ENCODE results near the gene TRIP4. TPM values are rescaled to one million over a fixed set of nuclear protein-coding genes. Genes with fewer than 3 reads are reported as not detected.
"Not testable (repeated sequence)": the region's sequence is repeated elsewhere in the genome, so short reads cannot be mapped to it uniquely, and the experiment has no call there.

Gene TRIP4
- total RNA-seq, 1 donor from 2014 or later = 20.7 TPM

DNA sequence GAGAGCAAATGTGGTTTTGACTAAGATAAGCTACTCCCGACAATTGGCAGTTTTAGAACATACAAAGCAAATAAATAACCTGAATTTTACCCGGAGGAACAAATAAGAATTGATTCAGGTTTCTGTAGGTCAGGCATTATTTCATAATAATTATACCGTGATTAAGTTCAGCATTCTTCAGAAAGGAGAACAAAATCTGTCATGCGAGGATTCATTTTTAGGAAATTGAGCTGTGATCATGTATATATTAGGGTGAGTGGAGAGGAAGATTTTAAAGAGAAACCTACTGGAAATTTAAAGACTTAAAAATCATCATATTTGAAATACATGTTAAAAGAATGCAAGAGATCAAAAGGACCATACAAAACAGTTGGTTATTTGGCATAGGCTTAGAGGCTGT, 93.3 kb downstream of the TRIP4 start:
- Mint-ChIP-seq H3K4me1 (ENCODE audit: low read depth) (peaks cover 28% of the 10 kb centered on the region), H3K9me3 (no peaks in the 10 kb centered on the region), H3K27me3 (ENCODE audit: low read depth) (no peaks in the 10 kb centered on the region), H3K36me3 (ENCODE audit: low read depth) (peaks cover 26% of the 10 kb centered on the region), H3K4me3 (ENCODE audit: low read depth) (no peak overlapping the region), H3K27ac (no peak overlapping the region)
- intact Hi-C loops (cut with micrococcal nuclease) = no loop called here
- no peak for DNase-seq (ENCODE audit: low spot score)

GRCh38 chr15:64483749-64484148, 96.1 kb downstream of the TRIP4 start:
- Mint-ChIP-seq H3K4me1 (ENCODE audit: low read depth) (peaks cover 19% of the 10 kb centered on the region), H3K27ac (no peak overlapping the region), H3K4me3 (ENCODE audit: low read depth) (no peak overlapping the region), H3K36me3 (ENCODE audit: low read depth) (peaks cover 37% of the 10 kb centered on the region), H3K27me3 (ENCODE audit: low read depth) (no peaks in the 10 kb centered on the region), H3K9me3 (no peaks in the 10 kb centered on the region)
- DNase-seq (ENCODE audit: low spot score) = no peak
- intact Hi-C loops (cut with micrococcal nuclease) = no loop called here

- peaks cover 39% of the 10 kb centered on the region for H3K36me3 Mint-ChIP-seq (ENCODE audit: low read depth)
- no peak for DNase-seq (ENCODE audit: low spot score)
- H3K4me1 Mint-ChIP-seq (ENCODE audit: low read depth) = peaks cover 17% of the 10 kb centered on the region
- H3K4me3 Mint-ChIP-seq (ENCODE audit: low read depth) = no peak overlapping the region
- intact Hi-C loops (cut with micrococcal nuclease) = no loop called here
- H3K27me3 Mint-ChIP-seq (ENCODE audit: low read depth) = no peaks in the 10 kb centered on the region
- H3K27ac Mint-ChIP-seq = no peak overlapping the region
- H3K9me3 Mint-ChIP-seq = no peaks in the 10 kb centered on the region
Observed at GRCh38 chr15:64485796-64486195, 98.2 kb downstream of the TRIP4 start.

GRCh38 chr15:64490598-64491259, 103.1 kb downstream of the TRIP4 start:
- Mint-ChIP-seq H3K4me3 (ENCODE audit: low read depth) (no peak overlapping the region), H3K4me1 (ENCODE audit: low read depth) (peaks cover 19% of the 10 kb centered on the region), H3K27ac (no peak overlapping the region), H3K27me3 (ENCODE audit: low read depth) (no peaks in the 10 kb centered on the region), H3K36me3 (ENCODE audit: low read depth) (peaks cover 29% of the 10 kb centered on the region), H3K9me3 (no peaks in the 10 kb centered on the region)
- intact Hi-C loops (cut with micrococcal nuclease) = no loop called here
- no peak for DNase-seq (ENCODE audit: low spot score)

DNA sequence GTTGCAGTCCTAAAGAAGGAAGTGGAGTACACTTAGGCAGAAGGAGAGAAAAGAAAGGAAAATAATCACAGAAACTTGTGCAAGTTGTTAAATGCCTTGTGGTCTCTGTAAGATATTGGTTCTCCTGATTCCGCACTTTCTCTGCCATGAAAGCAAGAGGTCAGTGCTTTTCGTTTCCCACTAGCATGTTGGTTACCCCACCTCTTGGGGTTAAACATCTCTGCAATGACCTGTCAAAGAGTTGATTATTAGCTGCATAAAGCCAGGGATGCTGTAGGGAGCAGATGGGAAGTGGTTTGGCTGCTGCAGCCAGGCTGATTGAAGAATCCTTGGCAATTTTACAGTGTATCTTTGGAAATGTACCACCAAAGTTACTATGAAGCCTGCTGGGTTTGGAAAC, 106.0 kb downstream of the TRIP4 start:
- Mint-ChIP-seq H3K4me1 (ENCODE audit: low read depth) (peaks cover 21% of the 10 kb centered on the region), H3K27me3 (ENCODE audit: low read depth) (no peaks in the 10 kb centered on the region), H3K4me3 (ENCODE audit: low read depth) (no peak overlapping the region), H3K36me3 (ENCODE audit: low read depth) (peaks cover 28% of the 10 kb centered on the region), H3K9me3 (no peaks in the 10 kb centered on the region), H3K27ac (no peak overlapping the region)
- DNase-seq (ENCODE audit: low spot score) = no peak
- intact Hi-C loops (cut with micrococcal nuclease) = no loop called here

- H3K9me3 Mint-ChIP-seq; intact Hi-C loops (cut with micrococcal nuclease); DNase-seq (ENCODE audit: low spot score); H3K27me3 Mint-ChIP-seq (ENCODE audit: low read depth); H3K4me3 Mint-ChIP-seq (ENCODE audit: low read depth): not testable (repeated sequence)
- peaks cover 40% of the 10 kb centered on the region for H3K36me3 Mint-ChIP-seq (ENCODE audit: low read depth)
- peak overlapping the region; percentile 14 for H3K27ac Mint-ChIP-seq
- peaks cover 34% of the 10 kb centered on the region for H3K4me1 Mint-ChIP-seq (ENCODE audit: low read depth)
Observed at GRCh38 chr15:64495968-64496367, 108.3 kb downstream of the TRIP4 start.

DNA sequence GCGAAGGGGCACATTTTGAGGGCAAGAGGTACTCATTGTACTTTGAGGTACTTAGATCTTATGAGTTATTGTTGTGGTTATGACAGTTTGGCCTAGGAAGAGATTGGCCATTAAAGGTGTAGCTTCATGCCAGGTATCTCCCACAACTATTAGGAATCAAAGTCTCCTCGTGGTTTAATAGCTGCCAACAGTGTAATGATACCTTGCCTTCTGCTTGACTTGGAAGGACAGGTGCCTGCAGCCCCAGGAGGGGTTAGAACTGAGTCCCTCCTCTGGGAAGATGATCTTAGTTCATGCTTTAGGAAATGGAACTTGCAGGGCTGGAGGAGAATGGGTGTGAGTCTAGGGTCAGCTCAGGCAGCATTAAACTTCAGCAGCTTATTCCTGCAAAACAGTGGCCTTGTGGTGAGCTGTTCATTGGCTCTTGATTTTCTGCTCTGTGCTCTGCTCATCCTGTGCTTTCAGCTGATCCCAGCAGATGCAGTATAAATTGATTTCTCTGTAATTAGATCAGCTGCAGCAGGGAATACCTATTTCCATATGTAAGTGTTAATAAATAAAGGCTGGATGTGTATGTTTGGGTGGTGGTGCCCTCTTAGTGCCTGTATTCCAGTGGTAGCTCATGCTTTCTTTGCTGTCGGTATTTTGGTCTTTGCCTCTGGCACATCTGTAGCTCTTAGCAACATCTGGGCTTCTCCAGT, 113.2 kb downstream of the TRIP4 start:
- intact Hi-C loops (cut with micrococcal nuclease) = no loop called here
- peak overlapping the region; percentile 18 for H3K27ac Mint-ChIP-seq
- no peaks in the 10 kb centered on the region for H3K27me3 Mint-ChIP-seq (ENCODE audit: low read depth)
- no peaks in the 10 kb centered on the region for H3K9me3 Mint-ChIP-seq
- no peak overlapping the region for H3K4me3 Mint-ChIP-seq (ENCODE audit: low read depth)
- peaks cover 58% of the 10 kb centered on the region for H3K4me1 Mint-ChIP-seq (ENCODE audit: low read depth)
- no peak for DNase-seq (ENCODE audit: low spot score)
- H3K36me3 Mint-ChIP-seq (ENCODE audit: low read depth) = peaks cover 58% of the 10 kb centered on the region

DNA sequence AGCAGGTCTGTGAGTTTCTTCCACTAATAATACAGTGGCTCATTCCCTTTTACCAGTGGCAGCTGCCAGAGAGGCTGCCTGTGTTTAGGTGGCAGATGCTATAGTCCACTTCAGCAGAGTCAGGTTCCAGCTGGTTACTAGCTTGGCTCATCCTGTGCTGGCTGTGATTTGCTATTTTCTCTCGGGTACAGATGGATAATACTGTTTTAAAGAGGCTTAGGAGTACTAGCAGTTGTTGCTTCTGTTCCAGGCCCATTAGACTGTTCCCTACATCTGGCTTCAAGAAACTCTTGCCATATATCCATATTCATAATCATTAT, 113.7 kb downstream of the TRIP4 start:
- H3K27ac Mint-ChIP-seq = peak overlapping the region; percentile 18
- H3K4me3 Mint-ChIP-seq (ENCODE audit: low read depth) = no peak overlapping the region
- intact Hi-C loops (cut with micrococcal nuclease) = no loop called here
- DNase-seq (ENCODE audit: low spot score) = no peak
- no peaks in the 10 kb centered on the region for H3K9me3 Mint-ChIP-seq
- H3K27me3 Mint-ChIP-seq (ENCODE audit: low read depth) = no peaks in the 10 kb centered on the region
- peaks cover 55% of the 10 kb centered on the region for H3K4me1 Mint-ChIP-seq (ENCODE audit: low read depth)
- H3K36me3 Mint-ChIP-seq (ENCODE audit: low read depth) = peaks cover 54% of the 10 kb centered on the region

DNA sequence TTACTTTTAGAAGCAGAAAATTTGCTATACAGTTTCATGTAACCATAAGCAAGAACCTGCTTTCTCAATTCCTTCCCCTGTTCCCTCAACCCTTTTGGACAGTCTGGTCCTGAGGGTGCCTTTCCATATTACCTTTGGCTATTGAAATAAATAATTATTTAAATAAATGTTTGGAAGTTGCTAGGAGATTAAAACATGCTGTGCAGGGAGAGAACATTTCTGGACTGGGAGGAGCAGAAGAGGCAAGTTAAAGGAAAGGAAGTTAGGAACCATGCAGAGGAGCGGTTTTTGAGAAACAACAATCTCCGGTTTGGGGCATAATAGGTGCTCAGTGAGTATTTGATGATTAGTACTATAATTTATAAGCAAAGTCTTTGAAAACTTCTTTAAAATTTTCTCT, 114.5 kb downstream of the TRIP4 start:
- Mint-ChIP-seq H3K27ac (peak overlapping the region; percentile 20), H3K9me3 (no peaks in the 10 kb centered on the region), H3K4me1 (ENCODE audit: low read depth) (peaks cover 58% of the 10 kb centered on the region), H3K36me3 (ENCODE audit: low read depth) (peaks cover 53% of the 10 kb centered on the region), H3K27me3 (ENCODE audit: low read depth) (no peaks in the 10 kb centered on the region), H3K4me3 (ENCODE audit: low read depth) (peak overlapping the region; percentile 22)
- intact Hi-C loops (cut with micrococcal nuclease) = no loop called here
- no peak for DNase-seq (ENCODE audit: low spot score)

DNA sequence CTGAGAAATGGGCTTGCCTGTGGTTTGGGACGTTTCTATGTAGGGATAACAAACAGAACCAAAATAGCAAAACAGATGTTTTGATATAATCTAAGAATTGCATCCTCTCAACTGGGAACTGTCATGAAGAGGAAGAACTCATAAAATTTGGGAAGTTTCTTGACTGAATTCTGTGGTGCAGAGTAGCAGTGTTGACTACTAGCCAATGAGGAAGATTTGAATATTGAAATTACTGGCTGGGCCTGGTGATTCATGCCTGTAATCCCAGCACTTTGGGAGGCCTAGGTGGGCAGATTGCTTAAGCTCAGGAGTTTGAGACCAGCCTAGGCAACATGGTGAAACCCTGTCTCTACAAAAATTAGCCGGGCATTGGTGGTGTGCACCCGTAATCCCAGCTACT, 114.9 kb downstream of the TRIP4 start:
- Mint-ChIP-seq H3K36me3 (ENCODE audit: low read depth) (peaks cover 54% of the 10 kb centered on the region), H3K27me3 (ENCODE audit: low read depth) (no peaks in the 10 kb centered on the region), H3K4me3 (ENCODE audit: low read depth) (peak overlapping the region; percentile 34), H3K4me1 (ENCODE audit: low read depth) (peaks cover 59% of the 10 kb centered on the region), H3K9me3 (no peaks in the 10 kb centered on the region), H3K27ac (peak overlapping the region; percentile 20)
- no peak for DNase-seq (ENCODE audit: low spot score)
- intact Hi-C loops (cut with micrococcal nuclease) = no loop called here

DNA sequence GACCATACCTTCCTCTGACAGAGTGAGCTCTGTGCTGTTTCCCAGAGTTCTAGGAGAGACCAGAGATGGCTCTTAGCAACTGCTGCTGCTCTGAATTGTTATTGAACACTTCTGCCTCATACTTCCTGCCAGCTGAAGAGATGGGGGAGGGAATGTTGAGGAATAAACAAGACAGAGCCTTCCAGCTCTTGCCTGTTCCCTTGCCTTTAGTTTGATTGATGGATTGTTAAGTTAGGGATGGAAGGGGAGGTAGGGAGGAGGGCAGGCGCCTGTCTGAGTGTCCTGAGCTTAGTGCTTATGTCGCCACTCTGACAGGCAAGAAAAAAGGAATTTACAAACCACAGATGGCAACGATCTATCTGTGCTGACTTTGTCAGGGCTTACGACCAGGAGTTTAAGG, 115.6 kb downstream of the TRIP4 start:
- peaks cover 61% of the 10 kb centered on the region for H3K36me3 Mint-ChIP-seq (ENCODE audit: low read depth)
- peaks cover 64% of the 10 kb centered on the region for H3K4me1 Mint-ChIP-seq (ENCODE audit: low read depth)
- DNase-seq (ENCODE audit: low spot score) = no peak
- no peaks in the 10 kb centered on the region for H3K27me3 Mint-ChIP-seq (ENCODE audit: low read depth)
- H3K9me3 Mint-ChIP-seq = no peaks in the 10 kb centered on the region
- intact Hi-C loops (cut with micrococcal nuclease) = no loop called here
- H3K4me3 Mint-ChIP-seq (ENCODE audit: low read depth) = peak overlapping the region; percentile 34
- H3K27ac Mint-ChIP-seq = peak overlapping the region; percentile 20

DNA sequence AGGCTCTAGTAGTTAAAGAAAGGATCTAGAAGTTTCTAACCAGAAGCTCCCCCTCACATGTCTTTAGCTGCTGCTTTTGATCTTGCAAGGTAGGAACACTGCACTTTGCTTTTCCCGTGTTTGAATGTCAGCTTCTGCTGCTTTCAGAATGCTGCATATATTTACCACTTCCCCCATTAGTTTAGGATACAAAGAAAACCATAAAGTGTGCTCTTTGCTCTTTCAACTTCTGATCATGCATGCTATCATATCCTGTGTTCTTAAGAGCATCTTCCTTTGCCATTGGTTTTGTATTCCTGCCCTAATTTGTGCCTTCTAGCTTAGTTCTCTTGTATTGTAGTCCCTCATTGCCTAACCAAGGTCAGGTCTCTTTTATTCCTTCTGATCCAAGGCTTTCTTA, 116.0 kb downstream of the TRIP4 start:
- Mint-ChIP-seq H3K9me3 (no peaks in the 10 kb centered on the region), H3K36me3 (ENCODE audit: low read depth) (peaks cover 61% of the 10 kb centered on the region), H3K4me1 (ENCODE audit: low read depth) (peaks cover 65% of the 10 kb centered on the region)

More for the DNA sequence above, 116.0 kb downstream of the TRIP4 start:
- no peaks in the 10 kb centered on the region for H3K27me3 Mint-ChIP-seq (ENCODE audit: low read depth)
- peak overlapping the region; percentile 20 for H3K27ac Mint-ChIP-seq
- intact Hi-C loops (cut with micrococcal nuclease) = no loop called here
- H3K4me3 Mint-ChIP-seq (ENCODE audit: low read depth) = no peak overlapping the region
- DNase-seq (ENCODE audit: low spot score) = no peak

Measured in activated T-helper 2 cell treated with anti-CD3 and anti-CD28 coated beads, Interferon-gamma antibody, Interleukin-2, Interleukin-4, amounts not matched to agents 10 μg/mL and 5 μg/mL and 100 μg/mL, durations not matched to agents 14 hours and 24 hours and 36 hours (primary cell).